Measurements from ENCODE around the gene FGB. TPM values are rescaled to one million over a fixed set of nuclear protein-coding genes. Genes with fewer than 3 reads are reported as not detected.

FGB gene
- total and polyA plus RNA-seq, 2 of the 13 experiments (the other 11 are each of a cell fraction or from before 2014, with no cell fraction given): 226 to 784 TPM

DNA sequence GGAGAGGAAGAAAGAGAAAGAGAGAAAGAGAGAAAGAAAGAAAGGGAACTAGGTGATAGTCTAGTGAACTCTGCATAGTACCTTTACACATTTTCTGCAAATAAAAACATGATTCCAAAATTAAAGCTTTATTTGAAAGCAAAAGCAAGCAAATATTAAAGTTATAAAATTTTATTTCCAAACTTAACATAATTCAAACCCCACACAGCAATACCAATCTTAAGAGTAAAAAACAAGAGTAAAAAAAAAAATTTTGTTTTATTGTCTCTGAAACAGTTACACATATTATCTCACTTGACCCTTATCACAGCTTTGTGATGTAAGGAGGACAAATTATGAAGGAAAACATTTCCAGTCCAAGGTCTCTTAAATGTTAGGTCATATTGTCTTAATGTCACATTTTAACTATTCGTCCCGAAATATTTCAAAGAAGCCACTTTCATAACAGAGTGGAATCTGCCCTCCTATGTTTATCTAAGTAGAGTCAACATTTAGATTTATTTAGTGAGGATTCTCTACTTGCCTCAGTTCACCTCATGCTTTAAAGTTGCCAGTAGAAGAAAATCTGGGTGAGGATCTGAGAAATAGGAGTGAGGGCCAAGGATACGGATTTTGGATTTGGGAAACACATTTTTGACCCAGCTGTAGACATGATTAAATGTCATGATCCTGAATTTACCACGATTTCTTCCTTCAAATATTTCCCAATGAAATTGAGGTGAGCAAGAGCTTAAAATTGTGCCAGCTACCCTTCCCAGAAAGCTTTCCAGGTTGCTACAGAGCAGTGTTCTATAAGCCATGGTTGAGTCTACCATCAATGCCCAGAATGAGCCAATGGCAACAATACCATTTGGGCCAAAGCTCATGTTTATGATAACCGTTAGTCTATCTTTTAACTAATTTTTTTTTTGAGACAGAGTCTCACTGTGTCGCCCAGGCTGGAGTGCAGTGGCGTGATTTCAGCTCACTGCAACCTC lies 35.3 kb downstream of the FGB start (continued):
- TF ChIP-seq, protein P1, sequence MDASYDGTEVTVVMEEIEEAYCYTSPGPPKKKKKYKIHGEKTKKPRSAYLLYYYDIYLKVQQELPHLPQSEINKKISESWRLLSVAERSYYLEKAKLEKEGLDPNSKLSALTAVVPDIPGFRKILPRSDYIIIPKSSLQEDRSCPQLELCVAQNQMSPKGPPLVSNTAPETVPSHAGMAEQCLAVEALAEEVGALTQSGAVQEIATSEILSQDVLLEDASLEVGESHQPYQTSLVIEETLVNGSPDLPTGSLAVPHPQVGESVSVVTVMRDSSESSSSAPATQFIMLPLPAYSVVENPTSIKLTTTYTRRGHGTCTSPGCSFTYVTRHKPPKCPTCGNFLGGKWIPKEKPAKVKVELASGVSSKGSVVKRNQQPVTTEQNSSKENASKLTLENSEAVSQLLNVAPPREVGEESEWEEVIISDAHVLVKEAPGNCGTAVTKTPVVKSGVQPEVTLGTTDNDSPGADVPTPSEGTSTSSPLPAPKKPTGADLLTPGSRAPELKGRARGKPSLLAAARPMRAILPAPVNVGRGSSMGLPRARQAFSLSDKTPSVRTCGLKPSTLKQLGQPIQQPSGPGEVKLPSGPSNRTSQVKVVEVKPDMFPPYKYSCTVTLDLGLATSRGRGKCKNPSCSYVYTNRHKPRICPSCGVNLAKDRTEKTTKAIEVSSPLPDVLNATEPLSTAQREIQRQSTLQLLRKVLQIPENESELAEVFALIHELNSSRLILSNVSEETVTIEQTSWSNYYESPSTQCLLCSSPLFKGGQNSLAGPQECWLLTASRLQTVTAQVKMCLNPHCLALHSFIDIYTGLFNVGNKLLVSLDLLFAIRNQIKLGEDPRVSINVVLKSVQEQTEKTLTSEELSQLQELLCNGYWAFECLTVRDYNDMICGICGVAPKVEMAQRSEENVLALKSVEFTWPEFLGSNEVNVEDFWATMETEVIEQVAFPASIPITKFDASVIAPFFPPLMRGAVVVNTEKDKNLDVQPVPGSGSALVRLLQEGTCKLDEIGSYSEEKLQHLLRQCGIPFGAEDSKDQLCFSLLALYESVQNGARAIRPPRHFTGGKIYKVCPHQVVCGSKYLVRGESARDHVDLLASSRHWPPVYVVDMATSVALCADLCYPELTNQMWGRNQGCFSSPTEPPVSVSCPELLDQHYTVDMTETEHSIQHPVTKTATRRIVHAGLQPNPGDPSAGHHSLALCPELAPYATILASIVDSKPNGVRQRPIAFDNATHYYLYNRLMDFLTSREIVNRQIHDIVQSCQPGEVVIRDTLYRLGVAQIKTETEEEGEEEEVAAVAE (CRISPR knock-in tag; IDR thresholded peaks at IDR 0.05; ENCODE audit: borderline replicate concordance): no peak
- no peak for TF ChIP-seq PHF20 (CRISPR knock-in tag; IDR thresholded peaks at IDR 0.05)
- TF ChIP-seq ZBTB38 (CRISPR knock-in tag; IDR thresholded peaks at IDR 0.05): no peak
- no peak for TF ChIP-seq JARID2 (CRISPR knock-in tag; IDR thresholded peaks at IDR 0.05; ENCODE audit: insufficient replicate concordance)
- TF ChIP-seq SP140L (CRISPR knock-in tag; IDR thresholded peaks at IDR 0.05; ENCODE audit: borderline replicate concordance): no peak
- no peak for TF ChIP-seq ZNF850 (CRISPR knock-in tag; conservative IDR thresholded peaks at IDR 0.05)
- TF ChIP-seq ZSCAN29 (CRISPR knock-in tag; conservative IDR thresholded peaks at IDR 0.05): peak; percentile 88
- no peak for TF ChIP-seq MTA3 (CRISPR knock-in tag; IDR thresholded peaks at IDR 0.05)
- TF ChIP-seq HMG20A (CRISPR knock-in tag; IDR thresholded peaks at IDR 0.05; ENCODE audit: borderline replicate concordance): peak; percentile 99
- TF ChIP-seq HOXD1 (CRISPR knock-in tag; IDR thresholded peaks at IDR 0.05): peak; percentile 86
- TF ChIP-seq, protein P2, sequence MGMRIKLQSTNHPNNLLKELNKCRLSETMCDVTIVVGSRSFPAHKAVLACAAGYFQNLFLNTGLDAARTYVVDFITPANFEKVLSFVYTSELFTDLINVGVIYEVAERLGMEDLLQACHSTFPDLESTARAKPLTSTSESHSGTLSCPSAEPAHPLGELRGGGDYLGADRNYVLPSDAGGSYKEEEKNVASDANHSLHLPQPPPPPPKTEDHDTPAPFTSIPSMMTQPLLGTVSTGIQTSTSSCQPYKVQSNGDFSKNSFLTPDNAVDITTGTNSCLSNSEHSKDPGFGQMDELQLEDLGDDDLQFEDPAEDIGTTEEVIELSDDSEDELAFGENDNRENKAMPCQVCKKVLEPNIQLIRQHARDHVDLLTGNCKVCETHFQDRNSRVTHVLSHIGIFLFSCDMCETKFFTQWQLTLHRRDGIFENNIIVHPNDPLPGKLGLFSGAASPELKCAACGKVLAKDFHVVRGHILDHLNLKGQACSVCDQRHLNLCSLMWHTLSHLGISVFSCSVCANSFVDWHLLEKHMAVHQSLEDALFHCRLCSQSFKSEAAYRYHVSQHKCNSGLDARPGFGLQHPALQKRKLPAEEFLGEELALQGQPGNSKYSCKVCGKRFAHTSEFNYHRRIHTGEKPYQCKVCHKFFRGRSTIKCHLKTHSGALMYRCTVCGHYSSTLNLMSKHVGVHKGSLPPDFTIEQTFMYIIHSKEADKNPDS (CRISPR knock-in tag; IDR thresholded peaks at IDR 0.05): no peak
- peak; percentile 44; the same call in 1 of the 2 replicates for TF ChIP-seq POGZ (CRISPR knock-in tag; IDR thresholded peaks at IDR 0.05)
- TF ChIP-seq, protein P3, sequence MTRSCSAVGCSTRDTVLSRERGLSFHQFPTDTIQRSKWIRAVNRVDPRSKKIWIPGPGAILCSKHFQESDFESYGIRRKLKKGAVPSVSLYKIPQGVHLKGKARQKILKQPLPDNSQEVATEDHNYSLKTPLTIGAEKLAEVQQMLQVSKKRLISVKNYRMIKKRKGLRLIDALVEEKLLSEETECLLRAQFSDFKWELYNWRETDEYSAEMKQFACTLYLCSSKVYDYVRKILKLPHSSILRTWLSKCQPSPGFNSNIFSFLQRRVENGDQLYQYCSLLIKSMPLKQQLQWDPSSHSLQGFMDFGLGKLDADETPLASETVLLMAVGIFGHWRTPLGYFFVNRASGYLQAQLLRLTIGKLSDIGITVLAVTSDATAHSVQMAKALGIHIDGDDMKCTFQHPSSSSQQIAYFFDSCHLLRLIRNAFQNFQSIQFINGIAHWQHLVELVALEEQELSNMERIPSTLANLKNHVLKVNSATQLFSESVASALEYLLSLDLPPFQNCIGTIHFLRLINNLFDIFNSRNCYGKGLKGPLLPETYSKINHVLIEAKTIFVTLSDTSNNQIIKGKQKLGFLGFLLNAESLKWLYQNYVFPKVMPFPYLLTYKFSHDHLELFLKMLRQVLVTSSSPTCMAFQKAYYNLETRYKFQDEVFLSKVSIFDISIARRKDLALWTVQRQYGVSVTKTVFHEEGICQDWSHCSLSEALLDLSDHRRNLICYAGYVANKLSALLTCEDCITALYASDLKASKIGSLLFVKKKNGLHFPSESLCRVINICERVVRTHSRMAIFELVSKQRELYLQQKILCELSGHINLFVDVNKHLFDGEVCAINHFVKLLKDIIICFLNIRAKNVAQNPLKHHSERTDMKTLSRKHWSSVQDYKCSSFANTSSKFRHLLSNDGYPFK (CRISPR knock-in tag; IDR thresholded peaks at IDR 0.05; ENCODE audit: borderline replicate concordance): no peak
- TF ChIP-seq ZNF329 (CRISPR knock-in tag; IDR thresholded peaks at IDR 0.05; ENCODE audit: low read depth): no peak
- no peak for TF ChIP-seq ZNF616 (CRISPR knock-in tag; IDR thresholded peaks at IDR 0.05; ENCODE audit: low read depth)
- TF ChIP-seq RBFOX2 (IDR thresholded peaks at IDR 0.05; ENCODE audit: low read depth, low read length): no peak
- TF ChIP-seq, protein P4, sequence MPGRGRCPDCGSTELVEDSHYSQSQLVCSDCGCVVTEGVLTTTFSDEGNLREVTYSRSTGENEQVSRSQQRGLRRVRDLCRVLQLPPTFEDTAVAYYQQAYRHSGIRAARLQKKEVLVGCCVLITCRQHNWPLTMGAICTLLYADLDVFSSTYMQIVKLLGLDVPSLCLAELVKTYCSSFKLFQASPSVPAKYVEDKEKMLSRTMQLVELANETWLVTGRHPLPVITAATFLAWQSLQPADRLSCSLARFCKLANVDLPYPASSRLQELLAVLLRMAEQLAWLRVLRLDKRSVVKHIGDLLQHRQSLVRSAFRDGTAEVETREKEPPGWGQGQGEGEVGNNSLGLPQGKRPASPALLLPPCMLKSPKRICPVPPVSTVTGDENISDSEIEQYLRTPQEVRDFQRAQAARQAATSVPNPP (CRISPR knock-in tag; IDR thresholded peaks at IDR 0.05): no peak
